GM18519 (cell line): ENCODE measurements around the gene SULT1A4.
"Not testable (repeated sequence)": the region's sequence is repeated elsewhere in the genome, so short reads cannot be mapped to it uniquely, and the experiment has no call there.

Source experiments
- ATAC-seq: cut with Tn5 transposase; IDR thresholded peaks from one replicate; pipeline ENCODE4 v1.9.1; 2021; ENCODE audit warnings: mild to moderate bottlenecking, moderate library complexity; ENCODE audit not compliant: unreplicated experiment, low FRiP score

The SULT1A4 gene

GRCh38 chr16:29459706-29460646 is at the start of gene SULT1A4:
TSS of gene SULT1A4 (plus strand) at chr16:29459913. CDS start at chr16:29461386, 1,473 bp downstream.
- not testable (repeated sequence) for ATAC-seq

GRCh38 chr16:29423587-29423986 is 36.1 kb upstream of the SULT1A4 start:
- ATAC-seq: not testable (repeated sequence)

GRCh38 chr16:29425390-29425789 is 34.3 kb upstream of the SULT1A4 start:
- not testable (repeated sequence) for ATAC-seq

- ATAC-seq: not testable (repeated sequence)
Measured at GRCh38 chr16:29453754-29454153, 6.0 kb upstream of the SULT1A4 start.

- peak; percentile 82 for ATAC-seq
Measured at GRCh38 chr16:29454269-29454668, 5.4 kb upstream of the SULT1A4 start, which contains the start of the genes BOLA2 and SLX1B. TSS of gene BOLA2 (minus strand) at chr16:29454351. CDS start at chr16:29454253, 98 bp downstream. TSS of gene SLX1B (plus strand) at chr16:29454533.

GRCh38 chr16:29454828-29455227 is 4.9 kb upstream of the SULT1A4 start:
- peak; percentile 31 for ATAC-seq

GRCh38 chr16:29457660-29458059 is 2.1 kb upstream of the SULT1A4 start:
- ATAC-seq: not testable (repeated sequence)

- ATAC-seq: not testable (repeated sequence)
Measured at GRCh38 chr16:29460647-29461030, 926 bp downstream of the SULT1A4 start.

GRCh38 chr16:29465985-29466824 is 6.5 kb downstream of the SULT1A4 start:
- not testable (repeated sequence) for ATAC-seq

- not testable (repeated sequence) for ATAC-seq
Measured at GRCh38 chr16:29466904-29467303, 7.2 kb downstream of the SULT1A4 start.

GRCh38 chr16:29467654-29468366 is 8.1 kb downstream of the SULT1A4 start:
- not testable (repeated sequence) for ATAC-seq

- ATAC-seq: not testable (repeated sequence)
Measured at GRCh38 chr16:29469660-29470059, 9.9 kb downstream of the SULT1A4 start.

- not testable (repeated sequence) for ATAC-seq
Measured at GRCh38 chr16:29472065-29472464, 12.4 kb downstream of the SULT1A4 start.

GRCh38 chr16:29482276-29482675 is 22.6 kb downstream of the SULT1A4 start:
- not testable (repeated sequence) for ATAC-seq

GRCh38 chr16:29506308-29506707 is 46.6 kb downstream of the SULT1A4 start, which contains the start of gene NPIPB12:
TSS of gene NPIPB12 (minus strand) at chr16:29506408.
- not testable (repeated sequence) for ATAC-seq
